SK-N-SH treated with all-trans-retinoic acid at 6 μM for 48 hours (cell line): ENCODE results near the gene RAPSN.

Experiments used
- ATAC-seq: fragments of 200-7000 bp; cut with Tn5 transposase; 3 replicates; pipeline ENCODE4 v1.9.1; 2020; ENCODE audit warnings: mild to moderate bottlenecking, moderate library complexity
- ARNTL ChIP-seq: fragments of 450-650 bp; formaldehyde crosslinking; IDR thresholded peaks from 2 replicates; pipeline ENCODE4 v1.5.0; 2020; ENCODE audit warnings: low read depth, mild to moderate bottlenecking, moderate library complexity, borderline replicate concordance
- BACH2 ChIP-seq: fragments of 250-450 bp; sonication (Bioruptor Pico); IDR thresholded peaks from 2 replicates; pipeline ENCODE4 v1.9.0; 2021; ENCODE audit warnings: mild to moderate bottlenecking, borderline replicate concordance
- CSDC2 ChIP-seq: fragments of 250-450 bp; sonication (Bioruptor Pico); IDR thresholded peaks from 2 replicates; pipeline ENCODE4 v1.5.0; 2020; ENCODE audit warnings: mild to moderate bottlenecking, moderate library complexity
- ESRRG ChIP-seq: fragments of 250-450 bp; sonication (Bioruptor Pico); IDR thresholded peaks from 2 replicates; pipeline ENCODE4 v1.6.1; 2021; ENCODE audit warnings: mild to moderate bottlenecking
- GLIS3 ChIP-seq: fragments of 250-450 bp; sonication (Bioruptor Pico); IDR thresholded peaks from 2 replicates; pipeline ENCODE4 v1.5.0; 2020; ENCODE audit warnings: mild to moderate bottlenecking, moderate library complexity
- ISL1 ChIP-seq: fragments of 250-450 bp; sonication (Bioruptor Pico); IDR thresholded peaks from 2 replicates; pipeline ENCODE4 v2.1.2; 2022; ENCODE audit warnings: mild to moderate bottlenecking, moderate library complexity
- OSR1 ChIP-seq: fragments of 250-450 bp; sonication (Bioruptor Pico); IDR thresholded peaks from 2 replicates; pipeline ENCODE4 v1.8.0; 2022; ENCODE audit warnings: moderate library complexity, mild to moderate bottlenecking, inconsistent platforms
- POU6F1 ChIP-seq: fragments of 250-450 bp; sonication (Bioruptor Pico); IDR thresholded peaks from 2 replicates; pipeline ENCODE4 v1.8.0; 2021; ENCODE audit warnings: low read depth, mild to moderate bottlenecking, moderate library complexity, borderline replicate concordance
- PPARA ChIP-seq: fragments of 250-450 bp; sonication (Bioruptor Pico); IDR thresholded peaks from 2 replicates; pipeline ENCODE4 v1.5.0; 2020; ENCODE audit warnings: mild to moderate bottlenecking, borderline replicate concordance
- RARB ChIP-seq: fragments of 250-450 bp; sonication (Bioruptor Pico); IDR thresholded peaks from 2 replicates; pipeline ENCODE4 v1.8.0; 2021; ENCODE audit warnings: mild to moderate bottlenecking, moderate library complexity
- SNAI2 ChIP-seq: fragments of 250-450 bp; sonication (Bioruptor Pico); IDR thresholded peaks from 2 replicates; pipeline ENCODE4 v1.5.0; 2020; ENCODE audit warnings: mild to moderate bottlenecking, moderate library complexity
- TCF4 ChIP-seq: fragments of 250-450 bp; sonication (Bioruptor Pico); IDR thresholded peaks from 2 replicates; pipeline ENCODE4 v1.8.0; 2021; ENCODE audit warnings: mild to moderate bottlenecking, moderate library complexity, borderline replicate concordance
- ZC3H10 ChIP-seq: fragments of 250-450 bp; sonication (Bioruptor Pico); IDR thresholded peaks from 2 replicates; pipeline ENCODE4 v1.5.1; 2021; ENCODE audit warnings: mild to moderate bottlenecking, moderate library complexity
- ZFP3 ChIP-seq: fragments of 250-450 bp; sonication (Bioruptor Pico); IDR thresholded peaks from 2 replicates; pipeline ENCODE4 v1.5.0; 2020; ENCODE audit warnings: mild to moderate bottlenecking, moderate library complexity
- ZFP30 ChIP-seq: fragments of 450-650 bp; formaldehyde crosslinking; IDR thresholded peaks from 2 replicates; pipeline ENCODE4 v1.5.0; 2022; ENCODE audit warnings: mild to moderate bottlenecking, moderate library complexity
- ZNF70 ChIP-seq: fragments of 450-650 bp; formaldehyde crosslinking; IDR thresholded peaks from 2 replicates; pipeline ENCODE4 v1.5.0; 2020; ENCODE audit warnings: mild to moderate bottlenecking, moderate library complexity
- TF ChIP-seq, protein P1 (sequence below): fragments of 250-450 bp; sonication (Bioruptor Pico); IDR thresholded peaks from 2 replicates; pipeline ENCODE4 v1.5.0; 2020; ENCODE audit warnings: mild to moderate bottlenecking, moderate library complexity
- TF ChIP-seq, protein P2 (sequence below): fragments of 250-450 bp; sonication (Bioruptor Pico); IDR thresholded peaks from 2 replicates; pipeline ENCODE4 v1.5.1; 2020; ENCODE audit warnings: low read depth, mild to moderate bottlenecking, moderate library complexity
- TF ChIP-seq, protein P3 (sequence below): fragments of 250-450 bp; sonication (Bioruptor Pico); IDR thresholded peaks from 2 replicates; pipeline ENCODE4 v1.5.1; 2021; ENCODE audit warnings: mild to moderate bottlenecking, moderate library complexity
- TF ChIP-seq, protein P4 (sequence below): fragments of 250-450 bp; sonication (Bioruptor Pico); IDR thresholded peaks from 2 replicates; pipeline ENCODE4 v1.8.0; 2020; ENCODE audit warnings: mild to moderate bottlenecking, moderate library complexity, borderline replicate concordance

Gene RAPSN

DNA sequence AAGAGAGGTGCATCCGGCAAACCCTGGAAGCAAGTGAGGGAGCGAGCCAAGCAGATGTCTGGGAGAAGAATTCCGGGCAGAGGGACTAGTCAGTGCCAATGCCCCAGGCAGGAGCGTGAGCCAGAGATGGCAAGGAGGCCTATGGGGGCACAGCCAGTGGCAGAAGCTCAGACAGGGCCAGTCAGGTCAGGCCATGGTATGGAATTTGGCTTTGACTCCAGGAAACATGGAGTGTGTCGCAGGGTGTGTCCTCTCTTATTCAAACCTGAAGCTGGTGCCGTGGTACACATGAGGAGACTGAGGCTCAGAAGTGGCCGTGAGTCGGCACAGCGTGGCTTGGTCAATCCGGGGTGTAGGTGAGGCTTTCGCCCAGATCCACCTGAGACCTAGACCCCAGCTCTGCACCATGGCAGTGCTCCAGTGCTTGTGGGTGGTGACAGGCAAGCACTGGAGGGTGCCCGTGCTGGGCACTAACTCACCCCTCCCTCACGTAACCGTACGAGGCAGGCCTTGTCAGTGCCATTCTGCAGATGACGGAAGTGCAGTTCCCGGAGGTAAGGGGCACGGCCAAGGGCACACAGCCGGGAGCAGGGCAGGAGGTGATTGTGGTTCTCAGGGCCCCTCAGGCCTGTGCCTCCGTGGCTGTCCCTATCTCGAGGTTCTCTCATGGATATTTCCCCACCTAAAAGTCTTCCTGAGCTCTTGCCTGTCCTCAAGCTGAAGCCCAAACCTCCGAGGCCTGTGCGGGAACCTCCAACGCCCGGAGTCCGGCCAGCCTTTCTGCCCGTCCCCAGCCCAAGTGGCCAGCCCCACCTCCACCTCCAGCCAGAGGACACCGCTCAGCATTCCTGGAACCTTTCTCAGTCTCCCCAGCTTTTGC, 60.0 kb downstream of the RAPSN start:
- TF ChIP-seq OSR1 (CRISPR knock-in tag), result no peak
- TF ChIP-seq, protein P1, sequence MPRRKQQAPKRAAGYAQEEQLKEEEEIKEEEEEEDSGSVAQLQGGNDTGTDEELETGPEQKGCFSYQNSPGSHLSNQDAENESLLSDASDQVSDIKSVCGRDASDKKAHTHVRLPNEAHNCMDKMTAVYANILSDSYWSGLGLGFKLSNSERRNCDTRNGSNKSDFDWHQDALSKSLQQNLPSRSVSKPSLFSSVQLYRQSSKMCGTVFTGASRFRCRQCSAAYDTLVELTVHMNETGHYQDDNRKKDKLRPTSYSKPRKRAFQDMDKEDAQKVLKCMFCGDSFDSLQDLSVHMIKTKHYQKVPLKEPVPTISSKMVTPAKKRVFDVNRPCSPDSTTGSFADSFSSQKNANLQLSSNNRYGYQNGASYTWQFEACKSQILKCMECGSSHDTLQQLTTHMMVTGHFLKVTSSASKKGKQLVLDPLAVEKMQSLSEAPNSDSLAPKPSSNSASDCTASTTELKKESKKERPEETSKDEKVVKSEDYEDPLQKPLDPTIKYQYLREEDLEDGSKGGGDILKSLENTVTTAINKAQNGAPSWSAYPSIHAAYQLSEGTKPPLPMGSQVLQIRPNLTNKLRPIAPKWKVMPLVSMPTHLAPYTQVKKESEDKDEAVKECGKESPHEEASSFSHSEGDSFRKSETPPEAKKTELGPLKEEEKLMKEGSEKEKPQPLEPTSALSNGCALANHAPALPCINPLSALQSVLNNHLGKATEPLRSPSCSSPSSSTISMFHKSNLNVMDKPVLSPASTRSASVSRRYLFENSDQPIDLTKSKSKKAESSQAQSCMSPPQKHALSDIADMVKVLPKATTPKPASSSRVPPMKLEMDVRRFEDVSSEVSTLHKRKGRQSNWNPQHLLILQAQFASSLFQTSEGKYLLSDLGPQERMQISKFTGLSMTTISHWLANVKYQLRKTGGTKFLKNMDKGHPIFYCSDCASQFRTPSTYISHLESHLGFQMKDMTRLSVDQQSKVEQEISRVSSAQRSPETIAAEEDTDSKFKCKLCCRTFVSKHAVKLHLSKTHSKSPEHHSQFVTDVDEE (CRISPR knock-in tag), result no peak
- ATAC-seq, result no peak

- no peak for ATAC-seq
- no peak for TF ChIP-seq ZC3H10 (CRISPR knock-in tag)
- TF ChIP-seq BACH2 (CRISPR knock-in tag), result no peak
- no peak for TF ChIP-seq ZFP3 (CRISPR knock-in tag)
- no peak for TF ChIP-seq ZNF70 (CRISPR knock-in tag)
- TF ChIP-seq, protein P1 (CRISPR knock-in tag), result no peak
- no peak for TF ChIP-seq POU6F1
- TF ChIP-seq, protein P2, sequence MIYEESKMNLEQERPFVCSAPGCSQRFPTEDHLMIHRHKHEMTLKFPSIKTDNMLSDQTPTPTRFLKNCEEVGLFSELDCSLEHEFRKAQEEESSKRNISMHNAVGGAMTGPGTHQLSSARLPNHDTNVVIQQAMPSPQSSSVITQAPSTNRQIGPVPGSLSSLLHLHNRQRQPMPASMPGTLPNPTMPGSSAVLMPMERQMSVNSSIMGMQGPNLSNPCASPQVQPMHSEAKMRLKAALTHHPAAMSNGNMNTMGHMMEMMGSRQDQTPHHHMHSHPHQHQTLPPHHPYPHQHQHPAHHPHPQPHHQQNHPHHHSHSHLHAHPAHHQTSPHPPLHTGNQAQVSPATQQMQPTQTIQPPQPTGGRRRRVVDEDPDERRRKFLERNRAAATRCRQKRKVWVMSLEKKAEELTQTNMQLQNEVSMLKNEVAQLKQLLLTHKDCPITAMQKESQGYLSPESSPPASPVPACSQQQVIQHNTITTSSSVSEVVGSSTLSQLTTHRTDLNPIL (CRISPR knock-in tag), result no peak
- no peak for TF ChIP-seq PPARA
- no peak for TF ChIP-seq TCF4 (CRISPR knock-in tag)
- no peak for TF ChIP-seq GLIS3 (CRISPR knock-in tag)
- TF ChIP-seq, protein P3, sequence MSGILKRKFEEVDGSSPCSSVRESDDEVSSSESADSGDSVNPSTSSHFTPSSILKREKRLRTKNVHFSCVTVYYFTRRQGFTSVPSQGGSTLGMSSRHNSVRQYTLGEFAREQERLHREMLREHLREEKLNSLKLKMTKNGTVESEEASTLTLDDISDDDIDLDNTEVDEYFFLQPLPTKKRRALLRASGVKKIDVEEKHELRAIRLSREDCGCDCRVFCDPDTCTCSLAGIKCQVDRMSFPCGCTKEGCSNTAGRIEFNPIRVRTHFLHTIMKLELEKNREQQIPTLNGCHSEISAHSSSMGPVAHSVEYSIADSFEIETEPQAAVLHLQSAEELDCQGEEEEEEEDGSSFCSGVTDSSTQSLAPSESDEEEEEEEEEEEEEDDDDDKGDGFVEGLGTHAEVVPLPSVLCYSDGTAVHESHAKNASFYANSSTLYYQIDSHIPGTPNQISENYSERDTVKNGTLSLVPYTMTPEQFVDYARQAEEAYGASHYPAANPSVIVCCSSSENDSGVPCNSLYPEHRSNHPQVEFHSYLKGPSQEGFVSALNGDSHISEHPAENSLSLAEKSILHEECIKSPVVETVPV, result no peak
- TF ChIP-seq ESRRG, result no peak
- TF ChIP-seq, protein P4, sequence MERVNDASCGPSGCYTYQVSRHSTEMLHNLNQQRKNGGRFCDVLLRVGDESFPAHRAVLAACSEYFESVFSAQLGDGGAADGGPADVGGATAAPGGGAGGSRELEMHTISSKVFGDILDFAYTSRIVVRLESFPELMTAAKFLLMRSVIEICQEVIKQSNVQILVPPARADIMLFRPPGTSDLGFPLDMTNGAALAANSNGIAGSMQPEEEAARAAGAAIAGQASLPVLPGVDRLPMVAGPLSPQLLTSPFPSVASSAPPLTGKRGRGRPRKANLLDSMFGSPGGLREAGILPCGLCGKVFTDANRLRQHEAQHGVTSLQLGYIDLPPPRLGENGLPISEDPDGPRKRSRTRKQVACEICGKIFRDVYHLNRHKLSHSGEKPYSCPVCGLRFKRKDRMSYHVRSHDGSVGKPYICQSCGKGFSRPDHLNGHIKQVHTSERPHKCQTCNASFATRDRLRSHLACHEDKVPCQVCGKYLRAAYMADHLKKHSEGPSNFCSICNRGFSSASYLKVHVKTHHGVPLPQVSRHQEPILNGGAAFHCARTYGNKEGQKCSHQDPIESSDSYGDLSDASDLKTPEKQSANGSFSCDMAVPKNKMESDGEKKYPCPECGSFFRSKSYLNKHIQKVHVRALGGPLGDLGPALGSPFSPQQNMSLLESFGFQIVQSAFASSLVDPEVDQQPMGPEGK, result no peak
- TF ChIP-seq ZFP30 (CRISPR knock-in tag), result no peak
- no peak for TF ChIP-seq CSDC2 (CRISPR knock-in tag)
- no peak for TF ChIP-seq SNAI2 (CRISPR knock-in tag)
- no peak for TF ChIP-seq RARB
- TF ChIP-seq ISL1 (CRISPR knock-in tag), result no peak
- no peak for TF ChIP-seq ARNTL (CRISPR knock-in tag)
Observed at GRCh38 chr11:47387944-47388696, 60.8 kb downstream of the RAPSN start.
